ENCODE data around the gene PXT1. TPM values are rescaled to one million over a fixed set of nuclear protein-coding genes. Genes with fewer than 3 reads are reported as not detected.

Gene PXT1
- total RNA-seq, 1 donor from 2014 or later = not detected

GRCh38 chr6:36380166-36380565, 62.5 kb downstream of the PXT1 start:
- DNase-seq (ENCODE audit: low read depth) = no peak
- Histone ChIP-seq H3K27me3 (ENCODE audit: control insufficient read depth, insufficient read depth, low read length) (no peaks in the 10 kb centered on the region), H3K36me3 (ENCODE audit: control insufficient read depth, insufficient read depth, low read length) (no peaks in the 10 kb centered on the region), H3K4me3 (ENCODE audit: low read depth, low read length) (no peak overlapping the region)
- TF ChIP-seq, protein P1, sequence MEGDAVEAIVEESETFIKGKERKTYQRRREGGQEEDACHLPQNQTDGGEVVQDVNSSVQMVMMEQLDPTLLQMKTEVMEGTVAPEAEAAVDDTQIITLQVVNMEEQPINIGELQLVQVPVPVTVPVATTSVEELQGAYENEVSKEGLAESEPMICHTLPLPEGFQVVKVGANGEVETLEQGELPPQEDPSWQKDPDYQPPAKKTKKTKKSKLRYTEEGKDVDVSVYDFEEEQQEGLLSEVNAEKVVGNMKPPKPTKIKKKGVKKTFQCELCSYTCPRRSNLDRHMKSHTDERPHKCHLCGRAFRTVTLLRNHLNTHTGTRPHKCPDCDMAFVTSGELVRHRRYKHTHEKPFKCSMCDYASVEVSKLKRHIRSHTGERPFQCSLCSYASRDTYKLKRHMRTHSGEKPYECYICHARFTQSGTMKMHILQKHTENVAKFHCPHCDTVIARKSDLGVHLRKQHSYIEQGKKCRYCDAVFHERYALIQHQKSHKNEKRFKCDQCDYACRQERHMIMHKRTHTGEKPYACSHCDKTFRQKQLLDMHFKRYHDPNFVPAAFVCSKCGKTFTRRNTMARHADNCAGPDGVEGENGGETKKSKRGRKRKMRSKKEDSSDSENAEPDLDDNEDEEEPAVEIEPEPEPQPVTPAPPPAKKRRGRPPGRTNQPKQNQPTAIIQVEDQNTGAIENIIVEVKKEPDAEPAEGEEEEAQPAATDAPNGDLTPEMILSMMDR (IDR thresholded peaks at IDR 0.05; ENCODE audit: insufficient read depth, low read length, poor library complexity, severe bottlenecking) = no peak

DNA sequence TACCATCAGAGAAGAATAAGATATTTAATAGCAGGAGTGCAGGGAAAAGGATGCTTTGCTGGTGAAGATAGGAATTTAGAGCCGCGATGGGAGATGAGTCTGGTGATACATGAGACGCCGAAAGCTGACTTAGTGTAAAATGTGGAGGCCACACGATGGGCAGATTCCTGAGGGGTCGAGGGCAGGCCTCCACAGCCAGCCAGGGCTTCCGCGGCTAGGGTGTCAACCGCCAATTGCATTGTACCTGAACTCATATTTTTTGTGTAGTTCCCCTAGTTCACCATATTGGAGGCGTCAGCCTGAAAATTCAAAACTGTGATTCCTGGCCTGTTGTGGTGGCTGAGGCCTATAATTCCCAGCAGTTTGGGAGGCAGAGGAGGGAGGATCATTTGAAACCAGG, 63.7 kb downstream of the PXT1 start:
- H3K36me3 ChIP-seq (ENCODE audit: control insufficient read depth, insufficient read depth, low read length) = no peaks in the 10 kb centered on the region
- DNase-seq (ENCODE audit: low read depth) = no peak
- H3K4me3 ChIP-seq (ENCODE audit: low read depth, low read length) = no peak overlapping the region
- H3K27me3 ChIP-seq (ENCODE audit: control insufficient read depth, insufficient read depth, low read length) = peaks cover 3% of the 10 kb centered on the region
- TF ChIP-seq, protein P1 (IDR thresholded peaks at IDR 0.05; ENCODE audit: insufficient read depth, low read length, poor library complexity, severe bottlenecking) = no peak

GRCh38 chr6:36378243-36378920, 64.3 kb downstream of the PXT1 start:
- DNase-seq (ENCODE audit: low read depth) = no peak
- H3K4me3 ChIP-seq (ENCODE audit: low read depth, low read length) = no peak overlapping the region
- H3K27me3 ChIP-seq (ENCODE audit: control insufficient read depth, insufficient read depth, low read length) = peaks cover 6% of the 10 kb centered on the region
- TF ChIP-seq, protein P1 (IDR thresholded peaks at IDR 0.05; ENCODE audit: insufficient read depth, low read length, poor library complexity, severe bottlenecking) = no peak
- no peaks in the 10 kb centered on the region for H3K36me3 ChIP-seq (ENCODE audit: control insufficient read depth, insufficient read depth, low read length)

DNA sequence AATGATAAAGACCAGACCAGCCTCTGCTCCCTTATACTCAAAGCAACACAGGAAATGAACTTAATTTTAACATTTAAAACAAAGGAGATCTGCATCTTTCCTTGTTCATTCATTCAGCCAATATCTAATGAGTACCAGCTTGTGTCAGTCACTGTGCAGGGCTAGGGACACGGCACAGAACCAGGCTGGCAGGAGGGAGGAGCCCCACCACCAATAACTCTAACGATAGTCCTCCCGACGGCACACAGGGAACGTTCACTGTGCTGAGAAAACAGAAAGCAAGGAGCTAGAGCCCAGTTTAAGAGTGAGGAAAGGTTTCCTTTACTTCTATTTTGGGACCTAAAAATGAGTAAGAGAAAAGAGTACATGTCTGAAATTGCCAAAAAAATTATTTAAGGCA, 65.1 kb downstream of the PXT1 start:
- DNase-seq (ENCODE audit: low read depth) = no peak
- Histone ChIP-seq H3K36me3 (ENCODE audit: control insufficient read depth, insufficient read depth, low read length) (no peaks in the 10 kb centered on the region), H3K4me3 (ENCODE audit: low read depth, low read length) (no peak overlapping the region), H3K27me3 (ENCODE audit: control insufficient read depth, insufficient read depth, low read length) (peaks cover 6% of the 10 kb centered on the region)
- TF ChIP-seq, protein P1 (IDR thresholded peaks at IDR 0.05; ENCODE audit: insufficient read depth, low read length, poor library complexity, severe bottlenecking) = no peak

- DNase-seq (ENCODE audit: low read depth) = no peak
- H3K27me3 ChIP-seq (ENCODE audit: control insufficient read depth, insufficient read depth, low read length) = peaks cover 6% of the 10 kb centered on the region
- no peak overlapping the region for H3K4me3 ChIP-seq (ENCODE audit: low read depth, low read length)
- TF ChIP-seq, protein P1 (IDR thresholded peaks at IDR 0.05; ENCODE audit: insufficient read depth, low read length, poor library complexity, severe bottlenecking) = no peak
- H3K36me3 ChIP-seq (ENCODE audit: control insufficient read depth, insufficient read depth, low read length) = no peaks in the 10 kb centered on the region
Measured at GRCh38 chr6:36376742-36377141, 65.9 kb downstream of the PXT1 start.

DNA sequence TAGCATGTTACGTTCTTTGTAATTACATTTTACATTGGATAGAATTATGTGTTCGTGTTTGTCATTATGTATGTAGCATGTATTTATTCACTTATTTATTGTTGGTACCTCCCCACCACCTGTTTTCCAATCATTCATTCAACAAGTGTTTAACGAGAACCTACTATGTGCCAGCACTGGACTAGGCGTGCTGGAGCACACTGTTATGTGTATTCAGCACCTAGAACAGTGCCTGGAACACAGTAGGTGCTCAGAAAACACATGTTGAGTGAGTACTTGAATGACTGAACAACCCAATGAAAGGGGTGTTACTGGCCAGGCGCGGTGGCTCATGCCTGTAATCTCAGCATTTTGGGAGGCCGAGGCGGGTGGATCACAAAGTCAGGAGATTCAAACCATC, 66.5 kb downstream of the PXT1 start:
- H3K4me3 ChIP-seq (ENCODE audit: low read depth, low read length) = no peak overlapping the region
- no peak for DNase-seq (ENCODE audit: low read depth)
- peaks cover 6% of the 10 kb centered on the region for H3K27me3 ChIP-seq (ENCODE audit: control insufficient read depth, insufficient read depth, low read length)
- TF ChIP-seq, protein P1 (IDR thresholded peaks at IDR 0.05; ENCODE audit: insufficient read depth, low read length, poor library complexity, severe bottlenecking) = no peak
- H3K36me3 ChIP-seq (ENCODE audit: control insufficient read depth, insufficient read depth, low read length) = no peaks in the 10 kb centered on the region

Data from kidney epithelial cell (primary cell).